ENCODE results near the gene STK11IP.

- TF ChIP-seq CTCF (conservative IDR thresholded peaks at IDR 0.05; ENCODE audit: low read depth, low read length) (no peak), EZH2 (IDR thresholded peaks at IDR 0.05; ENCODE audit: borderline replicate concordance, low read depth, low read length, poor library complexity, severe bottlenecking) (no peak)
Observed at GRCh38 chr2:219563271-219563928, 34.3 kb upstream of the STK11IP start.
